HEK293 (cell line): Measurements from ENCODE around the gene TYSND1.

Experiments used
- CTCF ChIA-PET: fragments of 350-600 bp; formaldehyde crosslinking; extraction: SDS; loops from one replicate; lab custom pipeline; 2021; ENCODE audit warnings: antibody characterized with exemption; lab: Yijun Ruan, JAX
- POLR2A ChIA-PET: fragments of 300-600 bp; formaldehyde crosslinking; extraction: SDS; loops from one replicate; lab custom pipeline; 2020; ENCODE audit warnings: antibody characterized with exemption, inconsistent platforms; lab: Yijun Ruan, JAX
- H3K27ac ChIP-seq: fragments of 200-500 bp; sonication (Bioruptor generic); 2 replicates; pipeline ENCODE4 v1.5.1; 2014; ENCODE audit warnings: low read depth, low read length, control low read depth, inconsistent platforms; ENCODE audit errors: extremely low read depth
- H3K36me3 ChIP-seq, 2 experiments: fragments of 200-500 bp in 1 of 2; sonication (Bioruptor generic) in 1 of 2; 1 replicate in 1 of 2; 2 replicates in 1 of 2; pipeline ENCODE4 v1.5.1; 2014 to 2017; ENCODE audit warnings: inconsistent platforms in 2 of 2, low read length in 2 of 2; ENCODE audit not compliant: control insufficient read depth in 2 of 2, insufficient read depth in 1 of 2
- H3K4me1 ChIP-seq: fragments of 200-500 bp; sonication (Bioruptor generic); 2 replicates; pipeline ENCODE4 v1.5.1; 2014; ENCODE audit warnings: mild to moderate bottlenecking, low read length, inconsistent platforms; ENCODE audit not compliant: control insufficient read depth, insufficient read depth
- H3K4me3 ChIP-seq: 2 replicates; pipeline ENCODE4 v1.5.1; 2011; ENCODE audit warnings: low read depth, mild to moderate bottlenecking, control low read depth, low read length, moderate library complexity
- H3K9me3 ChIP-seq: fragments of 200-500 bp; sonication (Bioruptor generic); 2 replicates; pipeline ENCODE4 v1.5.1; 2014; ENCODE audit warnings: low read depth, low read length, inconsistent platforms; ENCODE audit not compliant: control insufficient read depth, insufficient read depth
- EGR2 ChIP-seq: fragments of 450-650 bp; formaldehyde crosslinking; IDR thresholded peaks from 2 replicates; pipeline ENCODE4 v1.5.1; 2016; ENCODE audit warnings: low read depth, missing biosample characterization, missing genetic modification characterization
- GLIS1 ChIP-seq: fragments of 450-650 bp; formaldehyde crosslinking; IDR thresholded peaks from 2 replicates; pipeline ENCODE4 v1.5.1; 2016; ENCODE audit warnings: missing biosample characterization, missing genetic modification characterization
- HOXC10 ChIP-seq: sonication (generic); formaldehyde crosslinking; IDR thresholded peaks from 2 replicates; pipeline ENCODE4 v1.8.1; 2023; ENCODE audit warnings: mild to moderate bottlenecking, missing genetic modification reagents
- SCRT2 ChIP-seq: fragments of 450-650 bp; formaldehyde crosslinking; IDR thresholded peaks from 2 replicates; pipeline ENCODE4 v1.5.1; 2016; ENCODE audit warnings: missing biosample characterization, missing genetic modification characterization
- ZBTB1 ChIP-seq: fragments of 450-650 bp; formaldehyde crosslinking; IDR thresholded peaks from 2 replicates; pipeline ENCODE4 v1.5.1; 2016; ENCODE audit warnings: missing biosample characterization, missing genetic modification characterization
- ZBTB17 ChIP-seq: fragments of 450-650 bp; formaldehyde crosslinking; IDR thresholded peaks from 2 replicates; pipeline ENCODE4 v1.5.1; 2016; ENCODE audit warnings: missing biosample characterization, missing genetic modification characterization
- ZBTB8A ChIP-seq: fragments of 450-650 bp; formaldehyde crosslinking; IDR thresholded peaks from 2 replicates; pipeline ENCODE4 v1.5.1; 2016; ENCODE audit warnings: missing biosample characterization, missing genetic modification characterization
- ZFP3 ChIP-seq: fragments of 450-650 bp; formaldehyde crosslinking; IDR thresholded peaks from 2 replicates; pipeline ENCODE4 v1.5.1; 2016; ENCODE audit warnings: low read depth, missing biosample characterization, missing genetic modification characterization
- ZFP41 ChIP-seq: fragments of 450-650 bp; formaldehyde crosslinking; IDR thresholded peaks from 2 replicates; pipeline ENCODE4 v1.5.1; 2016; ENCODE audit warnings: missing biosample characterization, missing genetic modification characterization, borderline replicate concordance
- ZFP69B ChIP-seq: fragments of 450-650 bp; formaldehyde crosslinking; IDR thresholded peaks from 2 replicates; pipeline ENCODE4 v1.5.1; 2016; ENCODE audit warnings: missing biosample characterization, missing genetic modification characterization
- ZNF10 ChIP-seq: fragments of 450-650 bp; formaldehyde crosslinking; IDR thresholded peaks from 2 replicates; pipeline ENCODE4 v1.5.1; 2017; ENCODE audit warnings: missing biosample characterization, missing genetic modification characterization
- ZNF133 ChIP-seq: fragments of 450-650 bp; formaldehyde crosslinking; IDR thresholded peaks from 2 replicates; pipeline ENCODE4 v1.5.1; 2016; ENCODE audit warnings: missing biosample characterization, missing genetic modification characterization
- ZNF23 ChIP-seq: fragments of 450-650 bp; formaldehyde crosslinking; IDR thresholded peaks from 2 replicates; pipeline ENCODE4 v1.5.1; 2016; ENCODE audit warnings: missing biosample characterization, missing genetic modification characterization, borderline replicate concordance
- ZNF623 ChIP-seq: fragments of 450-650 bp; formaldehyde crosslinking; IDR thresholded peaks from 2 replicates; pipeline ENCODE4 v1.5.1; 2016; ENCODE audit warnings: missing biosample characterization, missing genetic modification characterization
- ZNF624 ChIP-seq: fragments of 450-650 bp; formaldehyde crosslinking; IDR thresholded peaks from 2 replicates; pipeline ENCODE4 v1.5.1; 2017; ENCODE audit warnings: missing biosample characterization, missing genetic modification characterization
- ZNF707 ChIP-seq: fragments of 450-650 bp; formaldehyde crosslinking; IDR thresholded peaks from 2 replicates; pipeline ENCODE4 v1.5.1; 2016; ENCODE audit warnings: missing biosample characterization, missing genetic modification characterization
- TF ChIP-seq, protein P1 (sequence below): fragments of 450-650 bp; formaldehyde crosslinking; IDR thresholded peaks from 2 replicates; pipeline ENCODE4 v1.5.1; 2016; ENCODE audit warnings: missing biosample characterization, missing genetic modification characterization, borderline replicate concordance
- TF ChIP-seq, protein P2 (sequence below): fragments of 450-650 bp; formaldehyde crosslinking; IDR thresholded peaks from 2 replicates; pipeline ENCODE4 v1.5.1; 2016; ENCODE audit warnings: missing biosample characterization, missing genetic modification characterization
- TF ChIP-seq, protein P3 (sequence below): fragments of 450-650 bp; formaldehyde crosslinking; IDR thresholded peaks from 2 replicates; pipeline ENCODE4 v1.5.1; 2016; ENCODE audit warnings: missing biosample characterization, missing genetic modification characterization, low read depth
- TF ChIP-seq, protein P4 (sequence below): fragments of 450-650 bp; formaldehyde crosslinking; IDR thresholded peaks from 2 replicates; pipeline ENCODE4 v1.5.1; 2017; ENCODE audit warnings: missing biosample characterization, mild to moderate bottlenecking, missing genetic modification characterization, moderate library complexity
- TF ChIP-seq, protein P5 (sequence below): fragments of 450-650 bp; formaldehyde crosslinking; conservative IDR thresholded peaks from 2 replicates; pipeline ENCODE4 v1.5.1; 2016; ENCODE audit warnings: low read depth, missing biosample characterization, missing genetic modification characterization

TYSND1 gene

DNA sequence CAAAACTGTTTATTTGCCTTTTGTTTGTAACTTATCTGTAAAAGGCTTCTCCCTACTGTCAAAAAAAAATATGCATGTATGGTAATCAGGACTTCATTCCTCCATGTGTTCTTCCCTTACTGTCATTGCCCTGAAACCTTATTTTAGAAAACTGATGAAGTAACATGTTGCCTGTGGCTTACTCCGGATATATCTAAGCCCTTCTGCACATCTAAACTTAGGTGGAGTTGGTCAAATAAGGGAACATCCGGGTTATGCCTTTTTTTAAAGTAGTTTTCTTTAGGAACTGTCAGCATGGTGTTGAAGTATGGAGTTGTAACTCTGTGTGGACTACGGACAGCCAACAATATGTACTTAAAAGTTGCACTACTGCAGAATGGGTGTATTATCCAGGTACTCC, 17.7 kb upstream of the TYSND1 start:
- no peak overlapping the region for H3K27ac ChIP-seq
- no peak overlapping the region for H3K4me3 ChIP-seq
- H3K9me3 ChIP-seq = no peaks in the 10 kb centered on the region
- POLR2A ChIA-PET = no interaction called here
- CTCF ChIA-PET = no interaction called here
- H3K4me1 ChIP-seq = peaks cover 8% of the 10 kb centered on the region; the same call in 1 of the 2 replicates
- H3K36me3 ChIP-seq = peaks cover 21 to 64% of the 10 kb centered on the region in 2 experiments
- TF ChIP-seq ZNF624 (tag by site-specific recombination) (no peak), GLIS1 (no peak), ZNF23 (tag by site-specific recombination) (no peak), ZBTB1 (no peak), ZFP3 (tag by site-specific recombination) (no peak), ZBTB17 (no peak), ZNF10 (tag by site-specific recombination) (no peak), EGR2 (tag by site-specific recombination) (no peak), HOXC10 (CRISPR knock-in tag) (no peak)
- TF ChIP-seq, protein P1, sequence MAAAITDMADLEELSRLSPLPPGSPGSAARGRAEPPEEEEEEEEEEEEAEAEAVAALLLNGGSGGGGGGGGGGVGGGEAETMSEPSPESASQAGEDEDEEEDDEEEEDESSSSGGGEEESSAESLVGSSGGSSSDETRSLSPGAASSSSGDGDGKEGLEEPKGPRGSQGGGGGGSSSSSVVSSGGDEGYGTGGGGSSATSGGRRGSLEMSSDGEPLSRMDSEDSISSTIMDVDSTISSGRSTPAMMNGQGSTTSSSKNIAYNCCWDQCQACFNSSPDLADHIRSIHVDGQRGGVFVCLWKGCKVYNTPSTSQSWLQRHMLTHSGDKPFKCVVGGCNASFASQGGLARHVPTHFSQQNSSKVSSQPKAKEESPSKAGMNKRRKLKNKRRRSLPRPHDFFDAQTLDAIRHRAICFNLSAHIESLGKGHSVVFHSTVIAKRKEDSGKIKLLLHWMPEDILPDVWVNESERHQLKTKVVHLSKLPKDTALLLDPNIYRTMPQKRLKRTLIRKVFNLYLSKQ (tag by site-specific recombination) = no peak
- TF ChIP-seq, protein P2, sequence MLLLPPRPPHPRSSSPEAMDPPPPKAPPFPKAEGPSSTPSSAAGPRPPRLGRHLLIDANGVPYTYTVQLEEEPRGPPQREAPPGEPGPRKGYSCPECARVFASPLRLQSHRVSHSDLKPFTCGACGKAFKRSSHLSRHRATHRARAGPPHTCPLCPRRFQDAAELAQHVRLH (tag by site-specific recombination) = no peak

DNA sequence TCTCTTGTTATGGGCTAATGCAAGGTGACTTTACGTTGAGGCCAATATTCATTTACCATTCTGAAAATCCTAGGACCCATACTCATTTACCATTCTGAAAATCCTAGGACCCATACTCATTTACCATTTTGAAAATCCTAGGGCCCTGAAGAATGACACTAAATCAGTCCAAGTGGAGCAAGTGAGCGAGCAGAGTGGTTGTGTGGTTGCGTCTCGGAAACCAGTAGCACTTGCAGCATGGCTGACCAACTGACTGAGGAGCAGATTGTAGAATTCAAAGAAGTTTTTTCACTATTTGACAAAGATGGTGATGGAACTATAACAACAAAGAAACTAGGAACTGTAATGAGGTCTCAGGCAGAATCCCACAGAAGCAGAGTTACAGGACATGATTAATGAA, 16.9 kb upstream of the TYSND1 start:
- ChIA-PET POLR2A (interaction anchor here (0.9 kb wide), 1 partner anchor 17 kb away, joined by 5 read pairs; the partner anchor contains the start of gene TYSND1), CTCF (interaction anchor here (0.6 kb wide), 2 partner anchors 48 to 1649 kb away, joined by 5 to 6 read pairs; no protein-coding TSS in a partner anchor)
- H3K4me3 ChIP-seq = no peak overlapping the region
- peaks cover 3% of the 10 kb centered on the region; the same call in 1 of the 2 replicates for H3K4me1 ChIP-seq
- H3K9me3 ChIP-seq = no peaks in the 10 kb centered on the region
- TF ChIP-seq ZFP41 (tag by site-specific recombination) = no peak
- TF ChIP-seq ZNF133 (tag by site-specific recombination) = no peak
- TF ChIP-seq, protein P3, sequence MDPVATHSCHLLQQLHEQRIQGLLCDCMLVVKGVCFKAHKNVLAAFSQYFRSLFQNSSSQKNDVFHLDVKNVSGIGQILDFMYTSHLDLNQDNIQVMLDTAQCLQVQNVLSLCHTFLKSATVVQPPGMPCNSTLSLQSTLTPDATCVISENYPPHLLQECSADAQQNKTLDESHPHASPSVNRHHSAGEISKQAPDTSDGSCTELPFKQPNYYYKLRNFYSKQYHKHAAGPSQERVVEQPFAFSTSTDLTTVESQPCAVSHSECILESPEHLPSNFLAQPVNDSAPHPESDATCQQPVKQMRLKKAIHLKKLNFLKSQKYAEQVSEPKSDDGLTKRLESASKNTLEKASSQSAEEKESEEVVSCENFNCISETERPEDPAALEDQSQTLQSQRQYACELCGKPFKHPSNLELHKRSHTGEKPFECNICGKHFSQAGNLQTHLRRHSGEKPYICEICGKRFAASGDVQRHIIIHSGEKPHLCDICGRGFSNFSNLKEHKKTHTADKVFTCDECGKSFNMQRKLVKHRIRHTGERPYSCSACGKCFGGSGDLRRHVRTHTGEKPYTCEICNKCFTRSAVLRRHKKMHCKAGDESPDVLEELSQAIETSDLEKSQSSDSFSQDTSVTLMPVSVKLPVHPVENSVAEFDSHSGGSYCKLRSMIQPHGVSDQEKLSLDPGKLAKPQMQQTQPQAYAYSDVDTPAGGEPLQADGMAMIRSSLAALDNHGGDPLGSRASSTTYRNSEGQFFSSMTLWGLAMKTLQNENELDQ (tag by site-specific recombination) = no peak
- TF ChIP-seq, protein P4, sequence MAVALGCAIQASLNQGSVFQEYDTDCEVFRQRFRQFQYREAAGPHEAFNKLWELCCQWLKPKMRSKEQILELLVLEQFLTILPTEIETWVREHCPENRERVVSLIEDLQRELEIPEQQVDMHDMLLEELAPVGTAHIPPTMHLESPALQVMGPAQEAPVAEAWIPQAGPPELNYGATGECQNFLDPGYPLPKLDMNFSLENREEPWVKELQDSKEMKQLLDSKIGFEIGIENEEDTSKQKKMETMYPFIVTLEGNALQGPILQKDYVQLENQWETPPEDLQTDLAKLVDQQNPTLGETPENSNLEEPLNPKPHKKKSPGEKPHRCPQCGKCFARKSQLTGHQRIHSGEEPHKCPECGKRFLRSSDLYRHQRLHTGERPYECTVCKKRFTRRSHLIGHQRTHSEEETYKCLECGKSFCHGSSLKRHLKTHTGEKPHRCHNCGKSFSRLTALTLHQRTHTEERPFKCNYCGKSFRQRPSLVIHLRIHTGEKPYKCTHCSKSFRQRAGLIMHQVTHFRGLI (tag by site-specific recombination) = no peak
- no peak for TF ChIP-seq ZNF623
- TF ChIP-seq ZFP69B (tag by site-specific recombination) = no peak
- TF ChIP-seq, protein P5, sequence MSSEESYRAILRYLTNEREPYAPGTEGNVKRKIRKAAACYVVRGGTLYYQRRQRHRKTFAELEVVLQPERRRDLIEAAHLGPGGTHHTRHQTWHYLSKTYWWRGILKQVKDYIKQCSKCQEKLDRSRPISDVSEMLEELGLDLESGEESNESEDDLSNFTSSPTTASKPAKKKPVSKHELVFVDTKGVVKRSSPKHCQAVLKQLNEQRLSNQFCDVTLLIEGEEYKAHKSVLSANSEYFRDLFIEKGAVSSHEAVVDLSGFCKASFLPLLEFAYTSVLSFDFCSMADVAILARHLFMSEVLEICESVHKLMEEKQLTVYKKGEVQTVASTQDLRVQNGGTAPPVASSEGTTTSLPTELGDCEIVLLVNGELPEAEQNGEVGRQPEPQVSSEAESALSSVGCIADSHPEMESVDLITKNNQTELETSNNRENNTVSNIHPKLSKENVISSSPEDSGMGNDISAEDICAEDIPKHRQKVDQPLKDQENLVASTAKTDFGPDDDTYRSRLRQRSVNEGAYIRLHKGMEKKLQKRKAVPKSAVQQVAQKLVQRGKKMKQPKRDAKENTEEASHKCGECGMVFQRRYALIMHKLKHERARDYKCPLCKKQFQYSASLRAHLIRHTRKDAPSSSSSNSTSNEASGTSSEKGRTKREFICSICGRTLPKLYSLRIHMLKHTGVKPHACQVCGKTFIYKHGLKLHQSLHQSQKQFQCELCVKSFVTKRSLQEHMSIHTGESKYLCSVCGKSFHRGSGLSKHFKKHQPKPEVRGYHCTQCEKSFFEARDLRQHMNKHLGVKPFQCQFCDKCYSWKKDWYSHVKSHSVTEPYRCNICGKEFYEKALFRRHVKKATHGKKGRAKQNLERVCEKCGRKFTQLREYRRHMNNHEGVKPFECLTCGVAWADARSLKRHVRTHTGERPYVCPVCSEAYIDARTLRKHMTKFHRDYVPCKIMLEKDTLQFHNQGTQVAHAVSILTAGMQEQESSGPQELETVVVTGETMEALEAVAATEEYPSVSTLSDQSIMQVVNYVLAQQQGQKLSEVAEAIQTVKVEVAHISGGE = no peak
- no peak for TF ChIP-seq ZBTB8A
- TF ChIP-seq SCRT2 (tag by site-specific recombination) = no peak
- TF ChIP-seq ZNF707 (tag by site-specific recombination) = no peak
- no peak overlapping the region for H3K27ac ChIP-seq
- H3K36me3 ChIP-seq = peaks cover 21 to 68% of the 10 kb centered on the region in 2 experiments
